Measurements from ENCODE around the gene HEY2.

GRCh38 chr6:125795301-125795700 is 45.9 kb downstream of the HEY2 start:
- no peak for TF ChIP-seq YY1 (IDR thresholded peaks at IDR 0.05; ENCODE audit: insufficient read depth, insufficient read length)
- TF ChIP-seq ZNF274 (IDR thresholded peaks at IDR 0.05; ENCODE audit: low read depth, low read length), result no peak
- no peak for TF ChIP-seq SUZ12 (IDR thresholded peaks at IDR 0.05; ENCODE audit: extremely low read depth, insufficient read depth, insufficient read length)

Measured in NT2/D1 (cell line).